GM12865 (cell line): ENCODE results near the gene CDH23.

ENCODE experiments used
- DNase-seq: peaks from one replicate; pipeline ENCODE4 v3.0.0; 2010; ENCODE audit warnings: low read depth
- H3K4me3 ChIP-seq: 2 replicates; pipeline ENCODE4 v1.5.1; 2011; ENCODE audit warnings: mild to moderate bottlenecking, low read depth, low read length, control low read depth
- CTCF ChIP-seq: IDR thresholded peaks from 2 replicates; pipeline ENCODE4 v1.5.1; 2011; ENCODE audit warnings: low read length, control low read depth, low read depth, inconsistent platforms; ENCODE audit not compliant: insufficient read depth; ENCODE audit errors: missing control alignments

Gene CDH23

GRCh38 chr10:71751515-71752224 lies 354.9 kb downstream of the CDH23 start:
- no peak overlapping the region for H3K4me3 ChIP-seq
- no peak for DNase-seq
- TF ChIP-seq CTCF = no peak

GRCh38 chr10:71752391-71753090 lies 355.8 kb downstream of the CDH23 start:
- H3K4me3 ChIP-seq = no peak overlapping the region
- TF ChIP-seq CTCF = no peak
- peak; percentile 27 for DNase-seq

- no peak for DNase-seq
- no peak for TF ChIP-seq CTCF
- no peak overlapping the region for H3K4me3 ChIP-seq
Measured at GRCh38 chr10:71753091-71753959, 356.6 kb downstream of the CDH23 start.

GRCh38 chr10:71753960-71754505 lies 357.3 kb downstream of the CDH23 start:
- no peak overlapping the region for H3K4me3 ChIP-seq

GRCh38 chr10:71754562-71754961 lies 357.8 kb downstream of the CDH23 start:
- DNase-seq = no peak
- TF ChIP-seq CTCF = no peak
- no peak overlapping the region for H3K4me3 ChIP-seq

More at GRCh38 chr10:71753960-71754505, 357.3 kb downstream of the CDH23 start:
- no peak for DNase-seq
- no peak for TF ChIP-seq CTCF

GRCh38 chr10:71755179-71755879 lies 358.6 kb downstream of the CDH23 start:
- no peak for TF ChIP-seq CTCF
- no peak overlapping the region for H3K4me3 ChIP-seq
- no peak for DNase-seq
